Measurements from ENCODE around the gene FARP2.

DNA sequence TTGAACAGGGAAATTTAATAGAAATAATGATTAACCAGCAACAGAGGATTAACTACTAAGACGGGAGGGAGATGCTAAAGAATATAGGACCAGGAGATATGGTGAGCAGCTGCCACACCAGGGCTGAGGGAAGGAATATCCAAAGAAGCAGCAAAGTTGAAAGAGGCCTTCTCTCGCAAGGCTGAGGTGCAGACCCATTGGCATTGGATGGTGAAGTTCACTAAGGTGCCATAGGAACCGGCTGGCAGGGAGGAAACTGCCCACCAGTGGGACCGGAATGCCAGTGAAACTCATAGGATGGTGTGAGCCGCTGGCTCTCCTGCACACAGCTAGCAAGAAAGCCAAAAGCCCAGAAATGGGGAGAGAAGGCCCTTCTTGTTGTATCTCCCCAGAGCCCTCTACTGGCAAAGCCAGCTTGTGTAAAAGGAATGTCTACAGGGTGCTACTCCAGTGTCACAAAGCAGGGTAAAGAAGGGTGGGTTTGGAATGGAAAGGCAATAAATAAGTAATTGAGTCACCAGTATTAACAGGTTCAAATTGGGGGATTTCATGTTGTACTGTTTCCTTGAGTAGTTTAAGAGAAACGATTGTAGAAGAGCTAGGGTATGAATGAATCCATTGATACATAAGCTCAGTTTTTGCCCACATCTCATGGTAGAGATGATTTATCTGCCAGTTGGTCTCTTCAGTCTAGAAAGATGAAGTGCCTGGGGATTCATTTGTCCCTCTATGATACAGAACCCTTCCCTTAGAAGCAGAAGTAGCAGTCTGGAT lies 36.0 kb downstream of the FARP2 start:
- TF ChIP-seq, protein P1, sequence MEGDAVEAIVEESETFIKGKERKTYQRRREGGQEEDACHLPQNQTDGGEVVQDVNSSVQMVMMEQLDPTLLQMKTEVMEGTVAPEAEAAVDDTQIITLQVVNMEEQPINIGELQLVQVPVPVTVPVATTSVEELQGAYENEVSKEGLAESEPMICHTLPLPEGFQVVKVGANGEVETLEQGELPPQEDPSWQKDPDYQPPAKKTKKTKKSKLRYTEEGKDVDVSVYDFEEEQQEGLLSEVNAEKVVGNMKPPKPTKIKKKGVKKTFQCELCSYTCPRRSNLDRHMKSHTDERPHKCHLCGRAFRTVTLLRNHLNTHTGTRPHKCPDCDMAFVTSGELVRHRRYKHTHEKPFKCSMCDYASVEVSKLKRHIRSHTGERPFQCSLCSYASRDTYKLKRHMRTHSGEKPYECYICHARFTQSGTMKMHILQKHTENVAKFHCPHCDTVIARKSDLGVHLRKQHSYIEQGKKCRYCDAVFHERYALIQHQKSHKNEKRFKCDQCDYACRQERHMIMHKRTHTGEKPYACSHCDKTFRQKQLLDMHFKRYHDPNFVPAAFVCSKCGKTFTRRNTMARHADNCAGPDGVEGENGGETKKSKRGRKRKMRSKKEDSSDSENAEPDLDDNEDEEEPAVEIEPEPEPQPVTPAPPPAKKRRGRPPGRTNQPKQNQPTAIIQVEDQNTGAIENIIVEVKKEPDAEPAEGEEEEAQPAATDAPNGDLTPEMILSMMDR (conservative IDR thresholded peaks at IDR 0.05; ENCODE audit: low read depth, low read length): peak; percentile 49
- no peak for TF ChIP-seq EZH2 (IDR thresholded peaks at IDR 0.05; ENCODE audit: low read length, unreplicated experiment)

Data from PC-3 (cell line).